ENCODE results near the gene HIF3A.
"Not testable (repeated sequence)": the region's sequence is repeated elsewhere in the genome, so short reads cannot be mapped to it uniquely, and the experiment has no call there.

The HIF3A gene

GRCh38 chr19:46356149-46357055 lies 59.6 kb downstream of the HIF3A start:
- no peak for DNase-seq (ENCODE audit: low read depth in 2 of 2)

GRCh38 chr19:46357846-46358583 lies 61.2 kb downstream of the HIF3A start:
- DNase-seq (ENCODE audit: low read depth in 2 of 2), result no peak

- no peak for DNase-seq (ENCODE audit: low read depth in 2 of 2)
Measured at GRCh38 chr19:46361915-46362314, 65.1 kb downstream of the HIF3A start.

GRCh38 chr19:46364359-46364758 lies 67.5 kb downstream of the HIF3A start:
- DNase-seq (ENCODE audit: low read depth in 2 of 2), result no peak

- DNase-seq (ENCODE audit: low read depth in 2 of 2), result no peak
Measured at GRCh38 chr19:46365561-46365960, 68.7 kb downstream of the HIF3A start.

GRCh38 chr19:46366620-46367292 lies 69.9 kb downstream of the HIF3A start:
- no peak for DNase-seq (ENCODE audit: low read depth in 2 of 2)

GRCh38 chr19:46367426-46367825 lies 70.6 kb downstream of the HIF3A start:
- no peak for DNase-seq (ENCODE audit: low read depth in 2 of 2)

DNA sequence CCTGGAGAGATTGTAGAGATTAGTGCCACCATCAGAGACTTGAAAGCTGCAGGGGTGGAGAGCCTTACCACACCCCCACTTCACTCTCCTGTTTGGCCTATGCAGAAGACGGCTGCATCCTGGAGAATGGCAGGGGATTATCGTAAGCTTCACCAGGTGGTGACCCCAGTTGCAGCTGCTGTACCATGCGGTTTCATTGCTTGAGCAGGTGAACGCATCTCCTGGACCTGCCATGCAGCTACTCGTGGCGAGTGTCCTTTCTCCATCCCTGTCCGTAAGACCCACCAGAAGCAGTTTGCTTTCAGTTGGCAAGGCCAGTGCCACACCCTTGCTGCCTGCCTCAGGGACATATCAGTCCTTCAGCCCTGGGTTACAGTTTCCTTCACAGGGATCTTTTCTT lies 71.3 kb downstream of the HIF3A start:
- no peak for DNase-seq (ENCODE audit: low read depth in 2 of 2)

DNA sequence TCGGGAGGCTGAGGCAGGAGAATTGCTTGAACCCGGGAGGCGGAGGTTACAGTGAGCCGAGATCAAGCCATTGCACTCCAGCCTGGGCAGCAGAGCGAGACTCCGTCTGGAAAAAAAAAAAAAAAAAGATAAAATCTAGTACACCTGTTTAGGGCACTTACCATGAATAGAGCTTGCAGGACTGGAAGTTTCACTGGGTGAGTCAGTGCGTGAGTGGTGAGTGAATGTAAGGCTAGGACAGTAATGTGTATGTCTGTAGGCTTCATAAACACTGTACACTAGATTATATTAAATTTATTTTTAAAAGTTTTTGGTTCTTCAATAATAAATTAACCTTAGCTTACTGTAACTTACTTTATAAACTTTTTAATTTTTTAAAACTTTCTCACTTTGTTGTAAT lies 73.0 kb downstream of the HIF3A start:
- DNase-seq (ENCODE audit: low read depth in 2 of 2), result no peak

DNA sequence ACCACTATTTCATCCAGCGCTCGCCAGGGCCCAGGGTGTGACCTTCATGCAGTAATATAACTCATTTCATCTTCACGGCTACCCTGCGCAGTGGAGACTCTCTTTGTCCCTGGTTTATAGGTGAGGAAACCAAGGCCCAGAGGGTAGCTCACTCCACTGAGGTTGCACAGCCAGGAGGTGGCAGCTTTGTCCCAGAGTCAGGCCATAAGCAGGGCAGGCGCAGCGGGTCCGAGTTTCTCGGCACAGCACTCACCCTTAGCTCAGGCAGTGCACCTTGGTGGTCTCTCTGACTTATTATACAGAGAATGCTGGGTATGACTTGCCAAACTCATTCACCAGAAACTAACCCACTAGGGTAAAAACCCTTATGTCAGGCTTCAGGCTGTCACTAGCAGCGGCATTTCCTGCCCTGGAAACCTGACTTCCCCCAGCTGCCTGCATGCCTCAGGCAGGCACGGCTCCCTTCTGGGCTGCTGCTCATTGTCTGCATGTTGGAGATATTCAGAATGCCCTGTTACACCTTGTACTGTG lies 74.6 kb downstream of the HIF3A start:
- no peak for DNase-seq (ENCODE audit: low read depth in 2 of 2)

- no peak for DNase-seq (ENCODE audit: low read depth in 2 of 2)
Measured at GRCh38 chr19:46372901-46373490, 76.2 kb downstream of the HIF3A start.

GRCh38 chr19:46373491-46374359 lies 76.9 kb downstream of the HIF3A start:
- DNase-seq (ENCODE audit: low read depth in 2 of 2), result no peak

DNA sequence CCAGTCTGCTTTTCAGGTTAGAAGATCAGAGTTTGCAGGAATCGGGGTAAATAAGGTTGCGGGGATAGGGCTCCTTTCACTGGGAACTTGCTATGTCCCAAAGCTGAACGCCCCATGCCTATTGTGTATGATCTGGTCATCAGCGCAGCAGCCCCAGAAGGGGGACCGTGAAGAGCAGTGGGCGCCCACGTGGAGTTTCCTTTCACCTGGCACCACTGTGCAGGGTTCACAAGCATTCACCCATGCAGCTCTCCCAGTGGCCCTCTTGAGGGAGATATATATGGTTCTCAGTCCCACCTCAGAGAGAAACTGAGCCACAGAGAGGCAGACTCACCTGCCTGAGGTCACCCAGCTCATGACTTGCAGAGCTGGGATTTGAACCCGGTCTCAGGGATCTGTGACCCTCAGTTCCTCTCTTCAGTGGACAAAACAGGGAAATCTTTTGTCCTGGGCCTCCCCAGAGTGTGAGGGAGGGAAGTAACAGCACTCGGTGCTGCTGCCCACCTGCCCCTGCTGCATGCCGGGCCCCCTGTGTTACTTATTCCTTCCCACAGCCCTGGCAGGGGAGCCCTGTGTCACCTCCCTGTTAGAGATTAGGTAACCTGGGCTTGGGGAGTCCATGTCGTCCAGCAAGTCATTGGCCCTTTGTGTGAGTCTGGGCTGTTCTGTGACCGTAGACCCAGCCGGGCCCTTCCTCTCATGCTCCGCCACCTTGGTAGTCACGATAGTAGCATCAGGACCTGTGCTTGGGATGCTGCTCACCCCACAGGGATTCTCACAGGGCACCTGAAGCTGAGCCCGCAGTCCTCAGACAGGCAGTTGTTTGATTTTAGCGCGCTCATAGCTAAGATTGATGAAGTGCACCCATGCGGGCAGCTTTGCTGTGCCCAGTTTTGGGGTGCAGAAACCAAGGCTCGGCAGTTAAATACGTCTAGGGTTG lies 78.0 kb downstream of the HIF3A start:
- no peak for DNase-seq (ENCODE audit: low read depth in 2 of 2)

DNA sequence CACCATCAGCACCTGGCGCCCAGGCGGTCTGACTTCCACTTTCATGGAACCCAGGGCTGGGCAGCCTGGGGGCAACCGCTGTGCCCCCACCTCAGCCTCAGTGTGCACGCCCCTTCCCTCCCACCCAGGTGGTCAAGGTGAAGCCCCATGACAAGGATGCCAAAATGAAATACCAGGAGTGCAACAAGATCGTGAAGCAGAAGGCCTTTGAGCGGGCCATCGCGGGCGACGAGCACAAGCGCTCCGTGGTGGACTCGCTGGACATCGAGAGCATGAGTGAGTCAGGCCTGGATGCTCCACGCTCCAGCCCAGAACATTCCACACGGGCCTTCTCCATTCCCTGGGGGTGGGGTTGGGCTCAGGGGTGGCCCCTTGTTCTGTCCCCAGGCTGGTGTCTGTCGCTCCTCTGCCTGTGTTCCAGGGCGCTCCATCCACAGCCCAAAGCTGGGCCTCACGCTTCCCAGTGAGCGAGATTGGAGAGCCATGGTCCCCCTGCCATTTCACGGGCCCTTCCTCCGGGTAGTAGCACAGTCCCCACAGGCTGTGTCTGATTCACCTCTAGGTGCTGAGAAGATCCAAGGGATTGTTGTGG lies 78.7 kb downstream of the HIF3A start:
- not testable (repeated sequence) for DNase-seq (ENCODE audit: low read depth in 2 of 2)

DNA sequence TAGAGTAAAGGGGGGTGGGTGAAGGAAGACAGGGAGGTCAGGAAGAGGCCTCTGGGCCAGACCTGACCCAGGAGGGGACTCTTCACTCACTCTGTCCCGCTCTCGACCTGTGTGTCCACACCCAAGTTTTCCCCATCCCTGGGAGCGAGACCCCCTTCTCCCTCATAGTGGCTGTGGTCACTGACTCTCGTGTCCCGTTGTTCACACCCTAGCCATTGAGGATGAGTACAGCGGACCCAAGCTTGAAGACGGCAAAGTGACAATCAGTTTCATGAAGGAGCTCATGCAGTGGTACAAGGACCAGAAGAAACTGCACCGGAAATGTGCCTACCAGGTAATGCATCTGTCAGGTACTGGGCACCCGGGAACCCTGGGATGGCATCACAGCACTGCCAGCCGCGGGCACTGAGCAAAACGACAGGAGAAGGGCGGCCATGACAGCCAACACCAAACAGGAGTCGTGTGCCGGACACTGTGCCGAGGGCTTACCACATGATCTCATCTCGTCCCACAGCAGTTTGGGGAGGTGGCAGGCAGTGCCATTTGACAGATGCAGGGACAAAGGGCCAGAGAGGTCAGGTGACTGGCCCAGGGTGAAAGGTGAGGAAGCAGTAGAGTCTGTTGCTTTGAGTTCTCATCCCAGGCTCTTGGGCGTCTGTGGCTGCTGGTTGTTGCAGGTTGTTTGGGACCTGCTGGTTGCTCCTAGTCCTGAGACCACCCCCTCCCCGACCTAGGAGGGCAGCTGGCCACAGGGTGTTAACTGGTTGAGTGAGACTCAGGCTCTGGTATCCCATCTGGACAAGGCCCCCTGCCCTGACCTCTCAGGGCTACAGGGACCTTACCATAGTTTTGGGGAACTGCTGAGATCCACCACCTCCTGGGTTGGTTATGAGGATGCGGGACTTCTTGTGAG lies 79.7 kb downstream of the HIF3A start:
- no peak for DNase-seq (ENCODE audit: low read depth in 2 of 2)

- no peak for DNase-seq (ENCODE audit: low read depth in 2 of 2)
Measured at GRCh38 chr19:46378268-46378667, 81.4 kb downstream of the HIF3A start.

GRCh38 chr19:46380690-46381089 lies 83.8 kb downstream of the HIF3A start:
- no peak for DNase-seq (ENCODE audit: low read depth in 2 of 2)

- no peak for DNase-seq (ENCODE audit: low read depth in 2 of 2)
Measured at GRCh38 chr19:46381346-46381745, 84.5 kb downstream of the HIF3A start.
